ENCODE data around the gene SCYGR4.

SCYGR4 gene

GRCh38 chr2:227614246-227614645 lies 3.1 kb upstream of the SCYGR4 start:
- TF ChIP-seq CTCF (IDR thresholded peaks at IDR 0.05), result no peak
- TF ChIP-seq ZFX (IDR thresholded peaks at IDR 0.05; ENCODE audit: borderline replicate concordance), result no peak
- no peak overlapping the region for H3K27ac ChIP-seq

- no peak within 1 kb of the TSS for H3K27ac ChIP-seq
- TF ChIP-seq ZFX (IDR thresholded peaks at IDR 0.05; ENCODE audit: borderline replicate concordance), result no peak
These were observed 2.6 kb upstream of the SCYGR4 start, which contains the start of gene SCYGR3 for GRCh38 chr2:227614740-227615139. Gene SCYGR3 (minus strand): TSS chr2:227614840. CDS start chr2:227614840, 0 bp downstream.

- H3K27ac ChIP-seq, result no peak overlapping the region
- no peak for TF ChIP-seq ZFX (IDR thresholded peaks at IDR 0.05; ENCODE audit: borderline replicate concordance)
- TF ChIP-seq CTCF (IDR thresholded peaks at IDR 0.05), result no peak
These were observed 2.1 kb upstream of the SCYGR4 start for GRCh38 chr2:227615181-227615580.

GRCh38 chr2:227615906-227616305 lies 1.4 kb upstream of the SCYGR4 start:
- no peak overlapping the region for H3K27ac ChIP-seq
- TF ChIP-seq ZFX (IDR thresholded peaks at IDR 0.05; ENCODE audit: borderline replicate concordance), result no peak
- TF ChIP-seq CTCF (IDR thresholded peaks at IDR 0.05), result no peak

GRCh38 chr2:227616631-227617030 lies 667 bp upstream of the SCYGR4 start:
- no peak for TF ChIP-seq ZFX (IDR thresholded peaks at IDR 0.05; ENCODE audit: borderline replicate concordance)
- TF ChIP-seq CTCF (IDR thresholded peaks at IDR 0.05), result no peak
- no peak overlapping the region for H3K27ac ChIP-seq

GRCh38 chr2:227623226-227623625 lies 5.9 kb downstream of the SCYGR4 start:
- no peak overlapping the region for H3K27ac ChIP-seq
- TF ChIP-seq ZFX (IDR thresholded peaks at IDR 0.05; ENCODE audit: borderline replicate concordance), result no peak
- no peak for TF ChIP-seq CTCF (IDR thresholded peaks at IDR 0.05)

- no peak for TF ChIP-seq CTCF (IDR thresholded peaks at IDR 0.05)
- no peak for TF ChIP-seq ZFX (IDR thresholded peaks at IDR 0.05; ENCODE audit: borderline replicate concordance)
- H3K27ac ChIP-seq, result no peak overlapping the region
These were observed 8.1 kb downstream of the SCYGR4 start for GRCh38 chr2:227625420-227625819.

GRCh38 chr2:227626580-227627151 lies 9.4 kb downstream of the SCYGR4 start:
- TF ChIP-seq CTCF (IDR thresholded peaks at IDR 0.05), result no peak
- TF ChIP-seq ZFX (IDR thresholded peaks at IDR 0.05; ENCODE audit: borderline replicate concordance), result no peak
- H3K27ac ChIP-seq, result no peak overlapping the region

All from 22Rv1 (cell line).